ENCODE data around the gene HERC4.
A peak's percentile ranks its signal among the peaks of the same experiment; 100 is the strongest.
"Not testable (repeated sequence)": the region's sequence is repeated elsewhere in the genome, so short reads cannot be mapped to it uniquely, and the experiment has no call there.

The HERC4 gene

DNA sequence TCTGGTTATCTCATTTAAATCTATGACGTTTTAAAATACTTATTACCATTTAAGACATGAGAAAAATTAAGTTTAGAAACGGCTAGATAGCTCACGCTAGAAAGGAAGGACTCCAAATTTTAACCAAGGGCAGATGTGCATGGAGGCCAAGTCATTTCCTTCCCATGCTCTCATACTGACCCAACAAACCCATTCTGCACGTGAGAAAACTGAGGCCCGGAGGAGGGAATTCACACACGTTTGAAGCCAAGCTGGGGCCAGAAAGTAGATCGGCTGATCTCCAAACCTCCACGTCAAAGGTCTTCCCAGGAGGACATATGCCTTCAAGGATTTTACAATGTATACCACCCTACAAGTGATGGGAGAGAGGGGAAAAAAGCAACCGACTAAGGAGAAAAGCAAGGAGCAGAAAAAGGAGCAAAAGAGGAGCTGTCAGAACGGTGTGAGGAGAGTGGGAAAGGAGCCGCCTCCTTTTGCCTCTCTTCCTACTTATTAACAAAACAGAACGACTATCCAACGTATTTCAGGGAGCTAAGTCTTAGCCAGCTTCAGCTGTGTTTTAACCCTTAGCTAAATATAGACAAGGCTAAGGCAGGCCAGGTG is 191.3 kb downstream of the HERC4 start:
- Histone ChIP-seq H3K27me3 (ENCODE audit: control insufficient read depth, insufficient read depth, low read length) (no peaks in the 10 kb centered on the region), H3K4me1 (ENCODE audit: control insufficient read depth, insufficient read depth, low read length) (0 out of 2 replicates have a peak, but pooled peaks cover 16% of the 10 kb centered on the region), H3K4me3 (ENCODE audit: low read depth, low read length) (peak overlapping the region; percentile 81), H3K36me3 (ENCODE audit: control insufficient read depth, insufficient read depth, low read length) (peaks cover 26% of the 10 kb centered on the region), H3K9ac (ENCODE audit: low read depth, low read length) (peak overlapping the region; percentile 60), H3K9me3 (ENCODE audit: control insufficient read depth, insufficient read depth, low read length) (no peaks in the 10 kb centered on the region), H3K27ac (ENCODE audit: low read depth, low read length) (peak overlapping the region; percentile 93)

DNA sequence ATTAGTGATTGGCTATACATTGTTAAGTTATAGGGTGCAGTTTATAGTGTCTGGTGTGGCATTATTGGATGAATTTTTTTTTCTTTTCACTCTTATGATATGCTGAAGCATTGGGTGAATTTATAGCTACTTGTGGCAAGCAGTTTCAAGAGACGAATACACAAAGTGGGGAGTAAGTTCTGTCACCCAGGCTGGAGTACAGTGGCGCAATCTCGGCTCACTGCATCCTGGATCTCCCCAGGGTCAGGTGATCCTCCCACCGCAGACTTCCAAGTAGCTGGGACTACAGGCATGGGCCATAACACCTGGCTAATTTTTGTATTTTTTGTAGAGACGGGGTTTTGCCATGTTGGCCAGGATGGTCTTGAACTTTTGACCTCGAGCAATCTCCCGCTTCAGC is 196.9 kb downstream of the HERC4 start:
- no peaks in the 10 kb centered on the region for H3K36me3 ChIP-seq (ENCODE audit: control insufficient read depth, insufficient read depth, low read length)
- no peak overlapping the region for H3K4me3 ChIP-seq (ENCODE audit: low read depth, low read length)
- no peak overlapping the region for H3K27ac ChIP-seq (ENCODE audit: low read depth, low read length)
- no peaks in the 10 kb centered on the region for H3K4me1 ChIP-seq (ENCODE audit: control insufficient read depth, insufficient read depth, low read length)
- H3K9me3 ChIP-seq (ENCODE audit: control insufficient read depth, insufficient read depth, low read length), result no peaks in the 10 kb centered on the region
- no peaks in the 10 kb centered on the region for H3K27me3 ChIP-seq (ENCODE audit: control insufficient read depth, insufficient read depth, low read length)
- H3K9ac ChIP-seq (ENCODE audit: low read depth, low read length), result no peak overlapping the region

DNA sequence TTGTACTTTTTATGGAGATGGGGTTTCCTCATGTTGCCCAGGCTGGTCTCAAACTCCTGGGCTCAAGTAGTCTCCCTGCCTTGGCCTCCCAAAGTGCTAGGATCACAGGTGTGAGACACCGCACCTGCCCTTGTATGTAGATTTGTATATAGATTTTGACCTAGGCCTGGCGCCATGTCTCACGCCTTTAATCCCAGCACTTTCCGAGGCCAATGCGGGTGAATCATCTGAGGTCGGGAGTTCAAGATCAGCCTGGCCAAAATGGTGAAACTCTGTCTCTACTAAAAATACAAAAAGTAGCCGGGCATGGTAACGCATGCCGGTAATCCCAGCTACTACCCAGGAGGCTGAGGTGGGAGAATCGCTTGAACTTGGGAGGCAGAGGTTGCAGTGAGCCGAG is 197.7 kb downstream of the HERC4 start:
- not testable (repeated sequence) for H3K4me1 ChIP-seq (ENCODE audit: control insufficient read depth, insufficient read depth, low read length); H3K36me3 ChIP-seq (ENCODE audit: control insufficient read depth, insufficient read depth, low read length); H3K9me3 ChIP-seq (ENCODE audit: control insufficient read depth, insufficient read depth, low read length); H3K4me3 ChIP-seq (ENCODE audit: low read depth, low read length); H3K9ac ChIP-seq (ENCODE audit: low read depth, low read length); H3K27me3 ChIP-seq (ENCODE audit: control insufficient read depth, insufficient read depth, low read length); H3K27ac ChIP-seq (ENCODE audit: low read depth, low read length)

DNA sequence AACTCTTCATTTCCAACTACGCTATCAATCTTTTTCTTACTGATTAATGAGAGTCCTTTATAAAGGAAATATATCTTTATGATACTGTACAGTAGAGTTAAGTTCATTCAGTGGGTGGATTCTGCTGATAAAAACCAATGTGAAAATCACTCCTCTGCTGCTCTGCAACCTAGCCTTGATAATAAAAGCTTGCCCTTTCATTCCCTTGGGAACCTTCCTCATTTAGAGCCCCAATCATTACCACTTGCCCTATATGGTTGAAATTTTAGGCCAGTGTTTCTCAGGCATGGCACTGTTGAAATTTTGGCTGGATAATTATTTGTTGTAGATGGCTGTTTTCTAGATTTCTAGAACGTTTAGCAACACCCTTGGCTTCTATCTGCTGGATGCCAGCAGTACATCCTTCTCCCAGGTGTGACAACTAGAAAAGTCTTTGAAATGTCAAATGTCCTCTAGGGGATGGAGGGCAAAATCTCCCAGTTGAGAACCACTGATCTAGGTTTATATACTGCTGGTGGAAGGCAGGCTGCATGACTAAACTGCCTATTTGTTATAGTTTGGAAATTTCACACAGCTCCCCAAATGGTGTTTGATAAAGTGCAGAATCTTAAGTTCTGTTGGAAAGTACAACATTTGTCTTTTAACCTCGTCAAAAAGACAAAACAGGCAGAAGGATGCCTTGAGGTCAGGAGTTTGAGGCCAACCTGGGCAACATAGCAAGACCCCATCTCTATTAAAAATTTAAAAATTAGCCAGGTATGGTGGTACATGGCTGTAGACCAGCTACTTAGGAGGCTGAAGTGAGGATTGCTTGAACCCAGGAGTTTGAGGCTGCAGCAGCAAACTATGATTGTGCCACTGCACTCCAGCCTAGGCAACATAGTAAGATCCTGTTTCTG is 199.5 kb downstream of the HERC4 start:
- no peaks in the 10 kb centered on the region for H3K4me1 ChIP-seq (ENCODE audit: control insufficient read depth, insufficient read depth, low read length)
- H3K36me3 ChIP-seq (ENCODE audit: control insufficient read depth, insufficient read depth, low read length), result no peaks in the 10 kb centered on the region
- no peak overlapping the region for H3K9ac ChIP-seq (ENCODE audit: low read depth, low read length)
- no peak overlapping the region for H3K4me3 ChIP-seq (ENCODE audit: low read depth, low read length)
- H3K27ac ChIP-seq (ENCODE audit: low read depth, low read length), result no peak overlapping the region
- no peaks in the 10 kb centered on the region for H3K9me3 ChIP-seq (ENCODE audit: control insufficient read depth, insufficient read depth, low read length)
- no peaks in the 10 kb centered on the region for H3K27me3 ChIP-seq (ENCODE audit: control insufficient read depth, insufficient read depth, low read length)

Measured in HUES48 (cell line).